Keratinocyte (primary cell): ENCODE data around the gene ALOX15B.

Experiments used
- EZH2 ChIP-seq: IDR thresholded peaks from one replicate; pipeline ENCODE4 v1.6.1; 2012; ENCODE audit warnings: inconsistent platforms, mild to moderate bottlenecking, low read length, moderate library complexity
- TF ChIP-seq, protein P1 (sequence below), 3 experiments: IDR thresholded peaks in 1 of 3; conservative IDR thresholded peaks in 1 of 3; optimal IDR thresholded peaks in 1 of 3; 2 replicates in 2 of 3; 3 replicates in 1 of 3; pipeline versions ENCODE3 to v1.5.1; 2011; ENCODE audit warnings: low read length in 3 of 3, mild to moderate bottlenecking in 3 of 3, moderate library complexity in 2 of 3, control low read depth in 1 of 3, inconsistent platforms in 1 of 3; ENCODE audit not compliant: insufficient read depth in 2 of 3; ENCODE audit errors: extremely low read depth in 1 of 3

DNA sequence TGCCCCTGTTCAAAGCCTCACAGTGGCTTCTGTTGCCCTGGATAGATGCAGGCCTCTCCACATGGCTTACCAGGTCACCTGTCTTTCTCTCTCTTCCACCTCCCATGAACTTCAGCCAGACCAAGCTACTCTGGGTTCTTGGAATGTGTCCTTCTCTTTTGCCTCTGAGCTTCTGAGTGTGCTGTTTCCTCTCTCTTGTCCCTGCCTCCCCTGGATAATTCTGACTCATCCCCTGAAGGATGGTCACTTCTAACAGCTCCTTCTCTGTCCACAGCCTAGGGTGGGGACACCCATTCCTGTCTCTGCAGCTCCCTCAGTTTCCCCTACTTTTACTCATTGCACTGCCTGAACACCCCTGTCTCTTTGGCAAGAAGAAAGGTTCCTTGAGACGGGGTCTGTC is 33.5 kb upstream of the ALOX15B start:
- TF ChIP-seq, protein P1, sequence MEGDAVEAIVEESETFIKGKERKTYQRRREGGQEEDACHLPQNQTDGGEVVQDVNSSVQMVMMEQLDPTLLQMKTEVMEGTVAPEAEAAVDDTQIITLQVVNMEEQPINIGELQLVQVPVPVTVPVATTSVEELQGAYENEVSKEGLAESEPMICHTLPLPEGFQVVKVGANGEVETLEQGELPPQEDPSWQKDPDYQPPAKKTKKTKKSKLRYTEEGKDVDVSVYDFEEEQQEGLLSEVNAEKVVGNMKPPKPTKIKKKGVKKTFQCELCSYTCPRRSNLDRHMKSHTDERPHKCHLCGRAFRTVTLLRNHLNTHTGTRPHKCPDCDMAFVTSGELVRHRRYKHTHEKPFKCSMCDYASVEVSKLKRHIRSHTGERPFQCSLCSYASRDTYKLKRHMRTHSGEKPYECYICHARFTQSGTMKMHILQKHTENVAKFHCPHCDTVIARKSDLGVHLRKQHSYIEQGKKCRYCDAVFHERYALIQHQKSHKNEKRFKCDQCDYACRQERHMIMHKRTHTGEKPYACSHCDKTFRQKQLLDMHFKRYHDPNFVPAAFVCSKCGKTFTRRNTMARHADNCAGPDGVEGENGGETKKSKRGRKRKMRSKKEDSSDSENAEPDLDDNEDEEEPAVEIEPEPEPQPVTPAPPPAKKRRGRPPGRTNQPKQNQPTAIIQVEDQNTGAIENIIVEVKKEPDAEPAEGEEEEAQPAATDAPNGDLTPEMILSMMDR (optimal IDR thresholded peaks at IDR 0.05 in 1 of 3, IDR thresholded peaks at IDR 0.05 in 1 of 3, conservative IDR thresholded peaks at IDR 0.05 in 1 of 3; ENCODE audit: extremely low read depth in 1 of 3, insufficient read depth in 2 of 3, low read length in 3 of 3) = no peak
- no peak for TF ChIP-seq EZH2
